ENCODE measurements around the gene ADAMTS7. TPM values are rescaled to one million over a fixed set of nuclear protein-coding genes. Genes with fewer than 3 reads are reported as not detected.
A peak's percentile ranks its signal among the peaks of the same experiment; 100 is the strongest.

ADAMTS7 gene
- polyA plus RNA-seq, 2 of the 4 experiments (the other 2 are of a cell fraction) = 1.5 to 2.9 TPM

DNA sequence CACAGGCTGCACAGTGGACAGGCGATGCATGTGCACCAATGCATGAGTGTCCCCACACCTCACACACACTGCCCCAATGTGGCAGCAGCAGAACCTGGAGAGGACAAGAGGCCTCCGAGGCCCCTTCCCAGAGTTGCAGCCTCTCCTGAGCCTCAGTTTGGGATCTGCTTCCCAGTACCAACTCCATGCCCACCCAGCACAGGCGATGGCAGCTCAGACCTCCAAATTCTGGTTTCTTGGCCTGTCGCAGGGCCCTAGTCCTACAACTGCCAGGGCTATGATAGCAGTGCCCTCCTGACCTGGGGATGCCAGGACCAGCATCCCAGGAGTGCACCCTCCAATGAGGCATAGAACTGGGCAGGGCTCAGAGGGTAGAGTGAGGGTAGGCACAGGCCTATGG is 19.9 kb downstream of the ADAMTS7 start:
- Histone ChIP-seq H3K27ac (no peak overlapping the region), H3K9me3 (no peaks in the 10 kb centered on the region), H3K4me2 (no peak overlapping the region), H3K4me3 (no peak overlapping the region), H3K4me1 (no peaks in the 10 kb centered on the region)
- POLR2A ChIA-PET = no interaction called here
- TF ChIP-seq HDAC2 (IDR thresholded peaks at IDR 0.05) = no peak
- no peak for TF ChIP-seq MAZ (IDR thresholded peaks at IDR 0.05; ENCODE audit: borderline replicate concordance, low read depth, low read length)
- TF ChIP-seq, protein P1, sequence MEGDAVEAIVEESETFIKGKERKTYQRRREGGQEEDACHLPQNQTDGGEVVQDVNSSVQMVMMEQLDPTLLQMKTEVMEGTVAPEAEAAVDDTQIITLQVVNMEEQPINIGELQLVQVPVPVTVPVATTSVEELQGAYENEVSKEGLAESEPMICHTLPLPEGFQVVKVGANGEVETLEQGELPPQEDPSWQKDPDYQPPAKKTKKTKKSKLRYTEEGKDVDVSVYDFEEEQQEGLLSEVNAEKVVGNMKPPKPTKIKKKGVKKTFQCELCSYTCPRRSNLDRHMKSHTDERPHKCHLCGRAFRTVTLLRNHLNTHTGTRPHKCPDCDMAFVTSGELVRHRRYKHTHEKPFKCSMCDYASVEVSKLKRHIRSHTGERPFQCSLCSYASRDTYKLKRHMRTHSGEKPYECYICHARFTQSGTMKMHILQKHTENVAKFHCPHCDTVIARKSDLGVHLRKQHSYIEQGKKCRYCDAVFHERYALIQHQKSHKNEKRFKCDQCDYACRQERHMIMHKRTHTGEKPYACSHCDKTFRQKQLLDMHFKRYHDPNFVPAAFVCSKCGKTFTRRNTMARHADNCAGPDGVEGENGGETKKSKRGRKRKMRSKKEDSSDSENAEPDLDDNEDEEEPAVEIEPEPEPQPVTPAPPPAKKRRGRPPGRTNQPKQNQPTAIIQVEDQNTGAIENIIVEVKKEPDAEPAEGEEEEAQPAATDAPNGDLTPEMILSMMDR (IDR thresholded peaks at IDR 0.05) = no peak
- TF ChIP-seq, protein P2, sequence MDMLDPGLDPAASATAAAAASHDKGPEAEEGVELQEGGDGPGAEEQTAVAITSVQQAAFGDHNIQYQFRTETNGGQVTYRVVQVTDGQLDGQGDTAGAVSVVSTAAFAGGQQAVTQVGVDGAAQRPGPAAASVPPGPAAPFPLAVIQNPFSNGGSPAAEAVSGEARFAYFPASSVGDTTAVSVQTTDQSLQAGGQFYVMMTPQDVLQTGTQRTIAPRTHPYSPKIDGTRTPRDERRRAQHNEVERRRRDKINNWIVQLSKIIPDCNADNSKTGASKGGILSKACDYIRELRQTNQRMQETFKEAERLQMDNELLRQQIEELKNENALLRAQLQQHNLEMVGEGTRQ (IDR thresholded peaks at IDR 0.05) = no peak
- no peak for TF ChIP-seq CBX2 (IDR thresholded peaks at IDR 0.05; ENCODE audit: borderline replicate concordance, low read depth)
- TF ChIP-seq HEYL (CRISPR knock-in tag; IDR thresholded peaks at IDR 0.05) = no peak
- TF ChIP-seq EHF (CRISPR knock-in tag; IDR thresholded peaks at IDR 0.05) = no peak
- no peak for TF ChIP-seq SREBF2 (IDR thresholded peaks at IDR 0.05)
- TF ChIP-seq FOXS1 (CRISPR knock-in tag; IDR thresholded peaks at IDR 0.05) = no peak
- TF ChIP-seq GATA3 (IDR thresholded peaks at IDR 0.05; ENCODE audit: borderline replicate concordance) = no peak
- no peak for TF ChIP-seq CEBPB (IDR thresholded peaks at IDR 0.05)
- TF ChIP-seq HOXB5 (CRISPR knock-in tag; IDR thresholded peaks at IDR 0.05) = no peak
- no peak for TF ChIP-seq EP300 (IDR thresholded peaks at IDR 0.05)
- no peak for TF ChIP-seq ZSCAN20 (CRISPR knock-in tag; IDR thresholded peaks at IDR 0.05)
- no peak for TF ChIP-seq FOSL2 (IDR thresholded peaks at IDR 0.05)
- no peak for TF ChIP-seq FOSL2 (CRISPR knock-in tag; IDR thresholded peaks at IDR 0.05)
- no peak for TF ChIP-seq CBX8 (IDR thresholded peaks at IDR 0.05)
- TF ChIP-seq ZNF302 (CRISPR knock-in tag; IDR thresholded peaks at IDR 0.05) = no peak
- TF ChIP-seq, protein P3, sequence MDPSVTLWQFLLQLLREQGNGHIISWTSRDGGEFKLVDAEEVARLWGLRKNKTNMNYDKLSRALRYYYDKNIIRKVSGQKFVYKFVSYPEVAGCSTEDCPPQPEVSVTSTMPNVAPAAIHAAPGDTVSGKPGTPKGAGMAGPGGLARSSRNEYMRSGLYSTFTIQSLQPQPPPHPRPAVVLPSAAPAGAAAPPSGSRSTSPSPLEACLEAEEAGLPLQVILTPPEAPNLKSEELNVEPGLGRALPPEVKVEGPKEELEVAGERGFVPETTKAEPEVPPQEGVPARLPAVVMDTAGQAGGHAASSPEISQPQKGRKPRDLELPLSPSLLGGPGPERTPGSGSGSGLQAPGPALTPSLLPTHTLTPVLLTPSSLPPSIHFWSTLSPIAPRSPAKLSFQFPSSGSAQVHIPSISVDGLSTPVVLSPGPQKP (IDR thresholded peaks at IDR 0.05; ENCODE audit: low read depth, low read length) = no peak
- TF ChIP-seq, protein P4, sequence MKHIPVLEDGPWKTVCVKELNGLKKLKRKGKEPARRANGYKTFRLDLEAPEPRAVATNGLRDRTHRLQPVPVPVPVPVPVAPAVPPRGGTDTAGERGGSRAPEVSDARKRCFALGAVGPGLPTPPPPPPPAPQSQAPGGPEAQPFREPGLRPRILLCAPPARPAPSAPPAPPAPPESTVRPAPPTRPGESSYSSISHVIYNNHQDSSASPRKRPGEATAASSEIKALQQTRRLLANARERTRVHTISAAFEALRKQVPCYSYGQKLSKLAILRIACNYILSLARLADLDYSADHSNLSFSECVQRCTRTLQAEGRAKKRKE (CRISPR knock-in tag; IDR thresholded peaks at IDR 0.05; ENCODE audit: low read depth) = no peak
- no peak for DNase-seq (ENCODE audit: low read depth in 1 of 2, low spot score in 1 of 2)
- no peak for ATAC-seq
- 71% methylated on average over 4 of the region's 4 CpGs for WGBS (ENCODE audit: missing lambda C conversion rate)
- CTCF ChIA-PET = no interaction called here
- FAIRE-seq = no peak

DNA sequence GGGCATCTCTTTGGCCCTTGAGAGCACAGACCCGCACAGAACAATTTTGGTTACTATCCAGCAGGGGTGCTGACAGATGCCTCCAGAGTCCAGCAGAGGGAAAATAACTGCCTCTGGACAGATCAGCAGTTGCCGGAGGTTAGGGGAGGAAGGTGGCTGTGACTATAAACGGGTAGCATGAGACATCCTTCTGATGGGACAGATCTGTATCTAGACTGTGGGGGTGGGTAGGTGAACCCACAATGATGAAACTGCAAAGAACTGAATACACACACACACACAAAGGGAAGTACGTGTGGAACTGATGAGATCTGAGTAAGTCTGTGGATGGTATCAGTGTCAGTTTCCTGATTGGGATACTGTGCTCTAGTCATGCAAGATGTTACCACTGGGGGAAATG is 21.2 kb downstream of the ADAMTS7 start:
- Histone ChIP-seq H3K4me2 (no peak overlapping the region), H3K9me3 (0 out of 3 replicates have a peak, but pooled peaks cover 2% of the 10 kb centered on the region), H3K27ac (no peak overlapping the region), H3K4me1 (no peaks in the 10 kb centered on the region), H3K4me3 (no peak overlapping the region)
- ChIA-PET POLR2A (no interaction called here), CTCF (interaction anchor here (1.2 kb wide), 1 partner anchor 17 kb away, joined by 4 read pairs; no protein-coding TSS in a partner anchor)
- no peak for DNase-seq (ENCODE audit: low read depth in 1 of 2, low spot score in 1 of 2)
- ATAC-seq = peak; percentile 72 to 81
- no peak for TF ChIP-seq ZNF302 (CRISPR knock-in tag; IDR thresholded peaks at IDR 0.05)
- TF ChIP-seq JUN (IDR thresholded peaks at IDR 0.05) = no peak
- no peak for TF ChIP-seq MYC (IDR thresholded peaks at IDR 0.05; ENCODE audit: borderline replicate concordance, low read length)
- TF ChIP-seq HOXB5 (CRISPR knock-in tag; IDR thresholded peaks at IDR 0.05) = no peak
- TF ChIP-seq FOXS1 (CRISPR knock-in tag; IDR thresholded peaks at IDR 0.05) = no peak
- TF ChIP-seq, protein P5, sequence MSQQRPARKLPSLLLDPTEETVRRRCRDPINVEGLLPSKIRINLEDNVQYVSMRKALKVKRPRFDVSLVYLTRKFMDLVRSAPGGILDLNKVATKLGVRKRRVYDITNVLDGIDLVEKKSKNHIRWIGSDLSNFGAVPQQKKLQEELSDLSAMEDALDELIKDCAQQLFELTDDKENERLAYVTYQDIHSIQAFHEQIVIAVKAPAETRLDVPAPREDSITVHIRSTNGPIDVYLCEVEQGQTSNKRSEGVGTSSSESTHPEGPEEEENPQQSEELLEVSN (IDR thresholded peaks at IDR 0.05; ENCODE audit: borderline replicate concordance, low read depth) = no peak
- no peak for TF ChIP-seq TP53 (CRISPR knock-in tag; IDR thresholded peaks at IDR 0.05)
- TF ChIP-seq RARB (CRISPR knock-in tag; IDR thresholded peaks at IDR 0.05) = no peak
- TF ChIP-seq, protein P6, sequence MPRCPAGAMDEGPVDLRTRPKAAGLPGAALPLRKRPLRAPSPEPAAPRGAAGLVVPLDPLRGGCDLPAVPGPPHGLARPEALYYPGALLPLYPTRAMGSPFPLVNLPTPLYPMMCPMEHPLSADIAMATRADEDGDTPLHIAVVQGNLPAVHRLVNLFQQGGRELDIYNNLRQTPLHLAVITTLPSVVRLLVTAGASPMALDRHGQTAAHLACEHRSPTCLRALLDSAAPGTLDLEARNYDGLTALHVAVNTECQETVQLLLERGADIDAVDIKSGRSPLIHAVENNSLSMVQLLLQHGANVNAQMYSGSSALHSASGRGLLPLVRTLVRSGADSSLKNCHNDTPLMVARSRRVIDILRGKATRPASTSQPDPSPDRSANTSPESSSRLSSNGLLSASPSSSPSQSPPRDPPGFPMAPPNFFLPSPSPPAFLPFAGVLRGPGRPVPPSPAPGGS (IDR thresholded peaks at IDR 0.05) = no peak
- TF ChIP-seq HOXA7 (CRISPR knock-in tag; IDR thresholded peaks at IDR 0.05) = no peak
- no peak for TF ChIP-seq PHF8 (IDR thresholded peaks at IDR 0.05; ENCODE audit: borderline replicate concordance, low read depth)
- FAIRE-seq = no peak
- WGBS (ENCODE audit: missing lambda C conversion rate) = 75% methylated on average over 4 of the region's 4 CpGs

Measured in A549 (cell line).